Endothelial cell (in vitro differentiated cells): ENCODE measurements around the gene SLC38A6. TPM values are rescaled to one million over a fixed set of nuclear protein-coding genes. Genes with fewer than 3 reads are reported as not detected.

Experiments
- DNase-seq: peaks from one replicate; pipeline ENCODE4 v3.0.0; 2021; ENCODE audit warnings: low spot score
- H3K27ac Mint-ChIP-seq: one replicate; pipeline ENCODE4 v1.8.0; 2021; ENCODE audit warnings: mixed read lengths, inconsistent platforms; ENCODE audit not compliant: unreplicated experiment
- H3K27me3 Mint-ChIP-seq: one replicate; pipeline ENCODE4 v1.8.0; 2021; ENCODE audit warnings: mild to moderate bottlenecking, moderate library complexity, mixed read lengths, inconsistent platforms; ENCODE audit not compliant: unreplicated experiment
- H3K36me3 Mint-ChIP-seq: one replicate; pipeline ENCODE4 v1.8.0; 2021; ENCODE audit warnings: mild to moderate bottlenecking, low read depth, mixed read lengths, inconsistent platforms; ENCODE audit not compliant: unreplicated experiment
- H3K4me1 Mint-ChIP-seq: one replicate; pipeline ENCODE4 v1.8.0; 2021; ENCODE audit warnings: mild to moderate bottlenecking, mixed read lengths, inconsistent platforms; ENCODE audit not compliant: unreplicated experiment
- H3K4me3 Mint-ChIP-seq: one replicate; pipeline ENCODE4 v1.8.0; 2021; ENCODE audit warnings: mild to moderate bottlenecking, mixed read lengths, inconsistent platforms; ENCODE audit not compliant: unreplicated experiment
- H3K9me3 Mint-ChIP-seq: one replicate; pipeline ENCODE4 v1.8.0; 2021; ENCODE audit warnings: mixed read lengths, inconsistent platforms; ENCODE audit not compliant: unreplicated experiment
- CTCF ChIP-seq: fragments of 200-600 bp; sonication (generic); IDR thresholded peaks from one replicate; pipeline ENCODE4 v1.5.0; 2021; ENCODE audit warnings: antibody characterized with exemption; ENCODE audit not compliant: unreplicated experiment
- total RNA-seq: library from RNA; stranded (reverse); fragmentation: NEBNext Ultra II Directional; extraction: Animal tissue kit (Norgen Biotek cat#: 25700); gene quantifications from one replicate; pipeline ENCODE4 v1.2.1, GENCODE V29; 2021; ENCODE audit not compliant: unreplicated experiment

Gene SLC38A6
- total RNA-seq, 1 donor from 2014 or later, result 10.1 TPM

GRCh38 chr14:60968099-60968498, 12.9 kb upstream of the SLC38A6 start:
- no peak overlapping the region for H3K4me3 Mint-ChIP-seq
- no peak for DNase-seq
- H3K27me3 Mint-ChIP-seq, result no peaks in the 10 kb centered on the region
- no peaks in the 10 kb centered on the region for H3K36me3 Mint-ChIP-seq
- H3K9me3 Mint-ChIP-seq, result no peaks in the 10 kb centered on the region
- TF ChIP-seq CTCF, result no peak
- peaks cover 10% of the 10 kb centered on the region for H3K4me1 Mint-ChIP-seq
- no peak overlapping the region for H3K27ac Mint-ChIP-seq

GRCh38 chr14:60968671-60969070, 12.4 kb upstream of the SLC38A6 start:
- H3K9me3 Mint-ChIP-seq, result no peaks in the 10 kb centered on the region
- H3K36me3 Mint-ChIP-seq, result no peaks in the 10 kb centered on the region
- no peak overlapping the region for H3K27ac Mint-ChIP-seq
- no peak for DNase-seq
- H3K4me3 Mint-ChIP-seq, result no peak overlapping the region
- H3K4me1 Mint-ChIP-seq, result peaks cover 7% of the 10 kb centered on the region
- H3K27me3 Mint-ChIP-seq, result no peaks in the 10 kb centered on the region
- TF ChIP-seq CTCF, result no peak

GRCh38 chr14:60970146-60970545, 10.9 kb upstream of the SLC38A6 start:
- Mint-ChIP-seq H3K27me3 (no peaks in the 10 kb centered on the region), H3K9me3 (no peaks in the 10 kb centered on the region), H3K4me3 (no peak overlapping the region), H3K4me1 (peaks cover 4% of the 10 kb centered on the region), H3K27ac (no peak overlapping the region), H3K36me3 (no peaks in the 10 kb centered on the region)
- no peak for TF ChIP-seq CTCF
- DNase-seq, result no peak

GRCh38 chr14:60971271-60971670, 9.8 kb upstream of the SLC38A6 start:
- Mint-ChIP-seq H3K9me3 (no peaks in the 10 kb centered on the region), H3K36me3 (no peaks in the 10 kb centered on the region), H3K27ac (no peak overlapping the region), H3K4me3 (no peak overlapping the region), H3K27me3 (no peaks in the 10 kb centered on the region), H3K4me1 (peaks cover 4% of the 10 kb centered on the region)
- TF ChIP-seq CTCF, result no peak
- DNase-seq, result no peak

- H3K4me3 Mint-ChIP-seq, result no peak overlapping the region
- H3K4me1 Mint-ChIP-seq, result peaks cover 4% of the 10 kb centered on the region
- TF ChIP-seq CTCF, result no peak
- no peaks in the 10 kb centered on the region for H3K36me3 Mint-ChIP-seq
- H3K27ac Mint-ChIP-seq, result no peak overlapping the region
- H3K9me3 Mint-ChIP-seq, result no peaks in the 10 kb centered on the region
- H3K27me3 Mint-ChIP-seq, result no peaks in the 10 kb centered on the region
- no peak for DNase-seq
These were observed 8.8 kb upstream of the SLC38A6 start for GRCh38 chr14:60972295-60972694.
